Measurements from ENCODE around the gene E4F1.
"Not testable (repeated sequence)": the region's sequence is repeated elsewhere in the genome, so short reads cannot be mapped to it uniquely, and the experiment has no call there.

The E4F1 gene

GRCh38 chr16:2237493-2238149 is 14.2 kb downstream of the E4F1 start:
- Histone ChIP-seq H3K4me3 (ENCODE audit: low read length) (no peak overlapping the region), H3K4me1 (ENCODE audit: control insufficient read depth, insufficient read depth, low read length) (no peaks in the 10 kb centered on the region), H3K9ac (ENCODE audit: low read length) (no peak overlapping the region), H3K36me3 (ENCODE audit: control insufficient read depth, insufficient read depth, low read length) (peaks cover 26% of the 10 kb centered on the region), H3K27ac (ENCODE audit: low read depth, low read length) (no peak overlapping the region), H3K27me3 (ENCODE audit: control insufficient read depth, insufficient read depth, low read length) (peaks cover 3% of the 10 kb centered on the region)

GRCh38 chr16:2238150-2238837 is 14.9 kb downstream of the E4F1 start:
- H3K4me3 ChIP-seq (ENCODE audit: low read length): no peak overlapping the region
- no peak overlapping the region for H3K9ac ChIP-seq (ENCODE audit: low read length)
- H3K27ac ChIP-seq (ENCODE audit: low read depth, low read length): no peak overlapping the region
- H3K27me3 ChIP-seq (ENCODE audit: control insufficient read depth, insufficient read depth, low read length): peaks cover 3% of the 10 kb centered on the region
- H3K36me3 ChIP-seq (ENCODE audit: control insufficient read depth, insufficient read depth, low read length): peaks cover 26% of the 10 kb centered on the region
- no peaks in the 10 kb centered on the region for H3K4me1 ChIP-seq (ENCODE audit: control insufficient read depth, insufficient read depth, low read length)

DNA sequence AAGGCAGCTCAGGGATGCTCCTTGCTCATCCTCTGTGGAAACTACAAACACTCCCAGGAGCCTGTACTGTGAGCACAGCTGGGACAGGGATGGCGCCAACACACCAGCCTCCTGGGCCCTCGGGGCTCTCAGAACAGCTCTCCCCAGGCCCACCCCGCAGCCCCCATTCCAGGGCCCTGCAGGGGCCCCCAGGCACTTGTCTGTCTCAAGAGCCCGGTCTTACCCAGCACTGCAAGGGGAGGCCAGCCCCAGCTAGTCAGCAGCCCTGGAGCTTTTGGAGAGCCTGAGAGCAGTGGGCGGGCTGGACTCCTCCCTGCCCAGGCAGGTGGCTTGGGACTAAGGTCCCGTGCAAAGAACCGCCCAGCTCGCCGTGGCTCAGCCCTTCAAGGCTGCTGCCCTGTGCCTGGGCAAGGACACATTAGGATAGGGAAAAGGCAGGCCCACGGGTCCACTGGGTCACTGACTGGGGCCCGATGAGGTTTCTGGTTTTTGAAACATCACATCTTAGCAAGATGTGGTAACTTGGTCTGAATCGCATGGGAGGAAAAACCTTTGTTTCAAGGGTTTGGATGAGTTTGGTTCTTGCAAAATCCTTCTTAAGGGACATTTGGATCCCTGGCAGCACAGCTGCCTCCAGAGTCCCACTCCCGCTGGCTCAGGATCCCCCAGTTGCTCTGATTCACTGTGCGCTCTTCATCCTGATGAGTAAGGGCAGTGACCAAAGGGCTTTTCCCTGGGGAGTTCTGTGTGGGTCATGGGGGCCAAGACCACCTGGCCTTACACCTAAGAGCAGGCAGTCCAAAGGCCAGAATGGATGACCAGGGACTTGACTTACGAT is 15.7 kb downstream of the E4F1 start:
- Histone ChIP-seq H3K36me3 (ENCODE audit: control insufficient read depth, insufficient read depth, low read length) (peaks cover 27% of the 10 kb centered on the region), H3K9ac (ENCODE audit: low read length) (no peak overlapping the region)

DNA sequence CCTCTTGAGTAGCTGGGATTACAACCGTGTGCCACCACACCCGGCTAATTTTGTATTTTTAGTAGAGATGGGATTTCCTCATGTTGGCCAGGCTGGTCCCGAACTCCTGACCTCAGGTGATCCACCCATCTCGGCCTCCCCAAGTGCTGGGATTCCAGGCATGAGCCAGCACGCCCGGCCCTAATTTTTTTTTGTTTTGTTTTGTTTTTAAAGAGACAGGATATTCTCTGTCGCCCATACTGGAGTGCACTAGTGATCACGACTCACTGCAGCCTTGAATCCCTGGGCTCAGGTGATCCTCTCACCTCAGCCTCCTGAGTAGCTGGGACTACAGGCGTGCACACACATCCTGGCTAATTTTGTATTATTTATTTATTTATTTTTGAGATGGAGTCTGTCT is 16.9 kb downstream of the E4F1 start:
- H3K36me3 ChIP-seq (ENCODE audit: control insufficient read depth, insufficient read depth, low read length): peaks cover 28% of the 10 kb centered on the region
- not testable (repeated sequence) for H3K27me3 ChIP-seq (ENCODE audit: control insufficient read depth, insufficient read depth, low read length); H3K4me3 ChIP-seq (ENCODE audit: low read length); H3K9ac ChIP-seq (ENCODE audit: low read length); H3K27ac ChIP-seq (ENCODE audit: low read depth, low read length); H3K4me1 ChIP-seq (ENCODE audit: control insufficient read depth, insufficient read depth, low read length)

More for the DNA sequence above, 15.7 kb downstream of the E4F1 start:
- peaks cover 3% of the 10 kb centered on the region for H3K27me3 ChIP-seq (ENCODE audit: control insufficient read depth, insufficient read depth, low read length)
- H3K27ac ChIP-seq (ENCODE audit: low read depth, low read length): no peak overlapping the region
- H3K4me3 ChIP-seq (ENCODE audit: low read length): no peak overlapping the region
- no peaks in the 10 kb centered on the region for H3K4me1 ChIP-seq (ENCODE audit: control insufficient read depth, insufficient read depth, low read length)

GRCh38 chr16:2242598-2242997 is 19.2 kb downstream of the E4F1 start:
- no peak overlapping the region for H3K27ac ChIP-seq (ENCODE audit: low read depth, low read length)
- no peaks in the 10 kb centered on the region for H3K27me3 ChIP-seq (ENCODE audit: control insufficient read depth, insufficient read depth, low read length)
- H3K4me3 ChIP-seq (ENCODE audit: low read length): no peak overlapping the region
- H3K9ac ChIP-seq (ENCODE audit: low read length): no peak overlapping the region
- no peaks in the 10 kb centered on the region for H3K4me1 ChIP-seq (ENCODE audit: control insufficient read depth, insufficient read depth, low read length)
- H3K36me3 ChIP-seq (ENCODE audit: control insufficient read depth, insufficient read depth, low read length): peaks cover 37% of the 10 kb centered on the region

- H3K27ac ChIP-seq (ENCODE audit: low read depth, low read length): no peak overlapping the region
- H3K27me3 ChIP-seq (ENCODE audit: control insufficient read depth, insufficient read depth, low read length): no peaks in the 10 kb centered on the region
- H3K9ac ChIP-seq (ENCODE audit: low read length): no peak overlapping the region
- no peaks in the 10 kb centered on the region for H3K4me1 ChIP-seq (ENCODE audit: control insufficient read depth, insufficient read depth, low read length)
- peaks cover 37% of the 10 kb centered on the region for H3K36me3 ChIP-seq (ENCODE audit: control insufficient read depth, insufficient read depth, low read length)
- no peak overlapping the region for H3K4me3 ChIP-seq (ENCODE audit: low read length)
Observed at GRCh38 chr16:2243031-2243528, 19.7 kb downstream of the E4F1 start.

GRCh38 chr16:2243781-2244180 is 20.4 kb downstream of the E4F1 start:
- Histone ChIP-seq H3K27ac (ENCODE audit: low read depth, low read length) (no peak overlapping the region), H3K9ac (ENCODE audit: low read length) (no peak overlapping the region), H3K4me3 (ENCODE audit: low read length) (no peak overlapping the region), H3K36me3 (ENCODE audit: control insufficient read depth, insufficient read depth, low read length) (peaks cover 37% of the 10 kb centered on the region), H3K27me3 (ENCODE audit: control insufficient read depth, insufficient read depth, low read length) (no peaks in the 10 kb centered on the region), H3K4me1 (ENCODE audit: control insufficient read depth, insufficient read depth, low read length) (no peaks in the 10 kb centered on the region)

- Histone ChIP-seq H3K4me3 (ENCODE audit: low read length) (no peak overlapping the region), H3K27ac (ENCODE audit: low read depth, low read length) (no peak overlapping the region), H3K27me3 (ENCODE audit: control insufficient read depth, insufficient read depth, low read length) (no peaks in the 10 kb centered on the region), H3K9ac (ENCODE audit: low read length) (no peak overlapping the region), H3K36me3 (ENCODE audit: control insufficient read depth, insufficient read depth, low read length) (peaks cover 37% of the 10 kb centered on the region), H3K4me1 (ENCODE audit: control insufficient read depth, insufficient read depth, low read length) (no peaks in the 10 kb centered on the region)
Observed at GRCh38 chr16:2244301-2244700, 20.9 kb downstream of the E4F1 start.

GRCh38 chr16:2244926-2245795 is 21.8 kb downstream of the E4F1 start:
- no peak overlapping the region for H3K9ac ChIP-seq (ENCODE audit: low read length)
- peaks cover 37% of the 10 kb centered on the region for H3K36me3 ChIP-seq (ENCODE audit: control insufficient read depth, insufficient read depth, low read length)
- H3K27ac ChIP-seq (ENCODE audit: low read depth, low read length): no peak overlapping the region
- H3K27me3 ChIP-seq (ENCODE audit: control insufficient read depth, insufficient read depth, low read length): no peaks in the 10 kb centered on the region
- H3K4me3 ChIP-seq (ENCODE audit: low read length): no peak overlapping the region
- no peaks in the 10 kb centered on the region for H3K4me1 ChIP-seq (ENCODE audit: control insufficient read depth, insufficient read depth, low read length)

DNA sequence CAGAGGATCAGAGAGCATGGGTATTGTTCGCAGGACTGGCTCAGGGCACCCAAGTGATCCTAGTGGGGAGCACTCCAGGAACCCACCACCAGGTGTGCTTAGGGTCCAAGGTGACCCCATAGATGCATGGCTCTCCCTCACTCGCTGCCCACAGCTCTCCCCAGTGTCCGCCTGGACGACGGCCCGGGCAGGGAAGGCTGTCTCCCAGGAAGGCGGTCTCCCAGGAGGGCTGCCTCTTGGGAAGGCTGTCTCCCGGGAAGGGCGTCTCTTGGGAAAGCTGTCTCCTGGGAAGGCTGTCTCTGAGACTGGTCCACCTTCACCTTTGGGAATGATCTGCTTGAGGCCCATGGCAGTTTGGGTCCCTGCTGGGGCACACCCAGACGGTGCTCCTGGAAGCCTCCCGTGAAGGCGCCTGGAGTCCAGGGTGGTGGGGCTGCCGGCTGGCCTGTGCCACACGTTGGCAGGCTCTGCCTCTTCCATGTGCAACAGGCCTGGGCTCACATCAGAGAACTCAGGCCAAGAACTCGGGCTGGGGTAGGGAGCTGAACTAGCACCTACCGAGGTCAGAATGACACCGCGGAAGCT is 23.0 kb downstream of the E4F1 start:
- no peaks in the 10 kb centered on the region for H3K27me3 ChIP-seq (ENCODE audit: control insufficient read depth, insufficient read depth, low read length)
- no peak overlapping the region for H3K27ac ChIP-seq (ENCODE audit: low read depth, low read length)
- H3K4me3 ChIP-seq (ENCODE audit: low read length): no peak overlapping the region
- peaks cover 4% of the 10 kb centered on the region for H3K4me1 ChIP-seq (ENCODE audit: control insufficient read depth, insufficient read depth, low read length)
- no peak overlapping the region for H3K9ac ChIP-seq (ENCODE audit: low read length)
- H3K36me3 ChIP-seq (ENCODE audit: control insufficient read depth, insufficient read depth, low read length): peaks cover 37% of the 10 kb centered on the region

- peak overlapping the region; percentile 88 for H3K27ac ChIP-seq (ENCODE audit: low read depth, low read length)
- H3K27me3 ChIP-seq (ENCODE audit: control insufficient read depth, insufficient read depth, low read length): no peaks in the 10 kb centered on the region
- H3K9ac ChIP-seq (ENCODE audit: low read length): peak overlapping the region; percentile 21
- H3K36me3 ChIP-seq (ENCODE audit: control insufficient read depth, insufficient read depth, low read length): peaks cover 17% of the 10 kb centered on the region
- H3K4me3 ChIP-seq (ENCODE audit: low read length): peak overlapping the region; percentile 78
- H3K4me1 ChIP-seq (ENCODE audit: control insufficient read depth, insufficient read depth, low read length): peaks cover 10% of the 10 kb centered on the region
Observed at GRCh38 chr16:2250652-2251295, 27.4 kb downstream of the E4F1 start.

Measured in rectal smooth muscle tissue (tissue), 1 donor.